Measurements from ENCODE around the gene IFT22. TPM values are rescaled to one million over a fixed set of nuclear protein-coding genes. Genes with fewer than 3 reads are reported as not detected.

Gene IFT22
- polyA plus RNA-seq, 3 donors = 0.59 to 1.5 (median 0.87) TPM

- Histone ChIP-seq H3K4me3 (replicated peaks in 1 of 3; ENCODE audit: low read depth in 2 of 3, low read length in 3 of 3) (no peak overlapping the region), H3K4me2 (replicated peaks; ENCODE audit: extremely low read depth, low read length, poor library complexity, severe bottlenecking) (no peak overlapping the region), H3K27me3 (ENCODE audit: control insufficient read depth in 2 of 2, insufficient read depth in 2 of 2, low read length in 2 of 2) (no peaks in the 10 kb centered on the region), H3K27ac (ENCODE audit: low read depth in 1 of 2, low read length in 2 of 2) (no peak overlapping the region), H4K20me1 (ENCODE audit: insufficient read depth, low read length) (no peaks in the 10 kb centered on the region), H3K36me3 (replicated peaks in 1 of 2; ENCODE audit: control insufficient read depth in 1 of 2, insufficient read depth in 2 of 2, low read length in 2 of 2) (no peaks in the 10 kb centered on the region), H3K9ac (ENCODE audit: insufficient read depth, low read length, poor library complexity, severe bottlenecking) (no peak overlapping the region), H3K4me1 (ENCODE audit: control insufficient read depth in 1 of 2, insufficient read depth in 2 of 2, low read length in 2 of 2) (no peaks in the 10 kb centered on the region), H3K9me3 (replicated peaks in 1 of 2; ENCODE audit: control insufficient read depth in 1 of 2, insufficient read depth in 1 of 2, low read length in 2 of 2) (no peaks in the 10 kb centered on the region), H2AFZ (ENCODE audit: insufficient read depth, low read depth, low read length, poor library complexity, severe bottlenecking) (no peak overlapping the region), H3K79me2 (ENCODE audit: insufficient read depth, low read length) (no peaks in the 10 kb centered on the region)
- peaks cover 5% of the 10 kb centered on the region for H3K4me1 Mint-ChIP-seq
- H3K9me3 Mint-ChIP-seq = peaks cover 0 to 3% (median 0%) of the 10 kb centered on the region in 7 donors
- H3K4me3 Mint-ChIP-seq = no peak overlapping the region
- H3K27me3 Mint-ChIP-seq (ENCODE audit: low read depth in 3 of 3) = peaks cover 10 to 23% (median 12%) of the 10 kb centered on the region in 3 donors
- no peak for DNase-seq
- H3K36me3 Mint-ChIP-seq = no peaks in the 10 kb centered on the region
- no peak overlapping the region for H3K27ac Mint-ChIP-seq
- WGBS (ENCODE audit: insufficient coverage) = 93% methylated on average over 16 of the region's 24 CpGs
- intact Hi-C loops (cut with micrococcal nuclease) = no loop called here
- no peak for TF ChIP-seq CTCF (IDR thresholded peaks at IDR 0.05)
These were observed 42.9 kb downstream of the IFT22 start for GRCh38 chr7:101278461-101279292.

GRCh38 chr7:101277155-101277554 lies 44.5 kb downstream of the IFT22 start:
- Histone ChIP-seq H3K36me3 (replicated peaks in 1 of 2; ENCODE audit: control insufficient read depth in 1 of 2, insufficient read depth in 2 of 2, low read length in 2 of 2) (no peaks in the 10 kb centered on the region), H3K4me1 (ENCODE audit: control insufficient read depth in 1 of 2, insufficient read depth in 2 of 2, low read length in 2 of 2) (no peaks in the 10 kb centered on the region), H3K9ac (ENCODE audit: insufficient read depth, low read length, poor library complexity, severe bottlenecking) (no peak overlapping the region), H3K4me2 (replicated peaks; ENCODE audit: extremely low read depth, low read length, poor library complexity, severe bottlenecking) (no peak overlapping the region), H3K27me3 (ENCODE audit: control insufficient read depth in 2 of 2, insufficient read depth in 2 of 2, low read length in 2 of 2) (no peaks in the 10 kb centered on the region), H3K79me2 (ENCODE audit: insufficient read depth, low read length) (no peaks in the 10 kb centered on the region), H3K4me3 (replicated peaks in 1 of 3; ENCODE audit: low read depth in 2 of 3, low read length in 3 of 3) (no peak overlapping the region), H3K27ac (ENCODE audit: low read depth in 1 of 2, low read length in 2 of 2) (no peak overlapping the region), H3K9me3 (replicated peaks in 1 of 2; ENCODE audit: control insufficient read depth in 1 of 2, insufficient read depth in 1 of 2, low read length in 2 of 2) (no peaks in the 10 kb centered on the region), H2AFZ (ENCODE audit: insufficient read depth, low read depth, low read length, poor library complexity, severe bottlenecking) (no peak overlapping the region), H4K20me1 (ENCODE audit: insufficient read depth, low read length) (no peaks in the 10 kb centered on the region)
- peaks cover 0 to 3% (median 0%) of the 10 kb centered on the region in 7 donors for H3K9me3 Mint-ChIP-seq
- H3K4me3 Mint-ChIP-seq = no peak overlapping the region
- no peaks in the 10 kb centered on the region for H3K36me3 Mint-ChIP-seq
- WGBS (ENCODE audit: insufficient coverage) = 78% methylated on average over 5 of the region's 9 CpGs
- TF ChIP-seq CTCF (IDR thresholded peaks at IDR 0.05) = no peak
- H3K27me3 Mint-ChIP-seq (ENCODE audit: low read depth in 3 of 3) = peaks cover 12 to 16% (median 12%) of the 10 kb centered on the region in 3 donors
- H3K4me1 Mint-ChIP-seq = no peaks in the 10 kb centered on the region
- intact Hi-C loops (cut with micrococcal nuclease) = no loop called here
- no peak overlapping the region for H3K27ac Mint-ChIP-seq
- DNase-seq = no peak
